B cell (primary cell): Measurements from ENCODE around the gene CACNA1D. TPM values are rescaled to one million over a fixed set of nuclear protein-coding genes. Genes with fewer than 3 reads are reported as not detected.

ENCODE experiments used
- ATAC-seq: fragments of 200-7000 bp; cut with Tn5 transposase; one replicate; pipeline ENCODE4 v1.10.0; 2021; ENCODE audit warnings: low read depth, mild to moderate bottlenecking, moderate number of reproducible peaks, moderate library complexity
- CTCF ChIA-PET: fragments of 350-600 bp; sonication (Branson Sonifier 250); formaldehyde crosslinking; loops from one replicate; lab custom pipeline; 2021; ENCODE audit warnings: antibody characterized with exemption, inconsistent platforms; lab: Charles Lee
- POLR2A ChIA-PET: fragments of 350-600 bp; sonication (Branson Sonifier 250); formaldehyde crosslinking; loops from one replicate; lab custom pipeline; 2021; ENCODE audit warnings: antibody characterized with exemption; lab: Charles Lee
- DNase-seq: peaks from one replicate; pipeline ENCODE4 v3.0.0; 2013
- H2AFZ ChIP-seq: 2 replicates; pipeline ENCODE4 v1.6.1; 2012; ENCODE audit warnings: mild to moderate bottlenecking, low read depth, low read length; ENCODE audit not compliant: insufficient read depth, poor library complexity, severe bottlenecking
- H3K27ac ChIP-seq, 2 donors: 1 replicate in 1 of 2; 2 replicates in 1 of 2; pipeline ENCODE4 v1.5.1; 2012 to 2013; ENCODE audit warnings: low read length in 2 of 2, mild to moderate bottlenecking in 2 of 2, moderate library complexity in 1 of 2
- H3K27me3 ChIP-seq, 4 experiments: fragments of 200-600 bp in 1 of 4; sonication (generic) in 1 of 4; replicated peaks in 1 of 4; 1 replicate in 2 of 4; 2 replicates in 2 of 4; pipeline versions ENCODE4 v1.6.1 to v1.7.0; 2013 to 2016; ENCODE audit warnings: low read length in 3 of 4, mild to moderate bottlenecking in 2 of 4, mixed read lengths in 1 of 4, moderate library complexity in 1 of 4; ENCODE audit not compliant: insufficient read depth in 4 of 4, control insufficient read depth in 3 of 4; ENCODE audit errors: control extremely low read depth in 1 of 4
- H3K36me3 ChIP-seq, 2 experiments: replicated peaks in 1 of 2; 1 replicate in 1 of 2; 2 replicates in 1 of 2; pipeline versions ENCODE4 v1.6.1 to v1.7.1; 2013; ENCODE audit warnings: low read length in 1 of 2; ENCODE audit not compliant: insufficient read depth in 2 of 2, control insufficient read depth in 1 of 2; ENCODE audit errors: control extremely low read depth in 1 of 2, extremely low read depth in 1 of 2
- H3K4me1 ChIP-seq, 2 donors: fragments of 200-600 bp in 1 of 2; sonication (generic) in 1 of 2; 1 replicate in 1 of 2; 2 replicates in 1 of 2; pipeline versions ENCODE4 v1.5.1 to v1.6.1; 2013 to 2017; ENCODE audit warnings: low read length in 2 of 2; ENCODE audit not compliant: control insufficient read depth in 2 of 2, insufficient read depth in 2 of 2
- H3K4me2 ChIP-seq: replicated peaks from 2 replicates; pipeline ENCODE3; 2012; ENCODE audit warnings: mild to moderate bottlenecking, low read depth, low read length; ENCODE audit not compliant: poor library complexity, severe bottlenecking
- H3K4me3 ChIP-seq, 5 experiments: fragments of 200-600 bp in 1 of 5; sonication (generic) in 1 of 5; 1 replicate in 3 of 5; 2 replicates in 2 of 5; pipeline versions ENCODE4 v1.5.1 to v1.7.0; 2011 to 2016; ENCODE audit warnings: low read length in 4 of 5, mild to moderate bottlenecking in 4 of 5, low read depth in 2 of 5, control low read depth in 1 of 5, moderate library complexity in 1 of 5; ENCODE audit not compliant: insufficient read depth in 1 of 5; ENCODE audit errors: control extremely low read depth in 1 of 5, extremely low read depth in 1 of 5
- H3K79me2 ChIP-seq: fragments of 200-600 bp; sonication (generic); one replicate; pipeline ENCODE4 v1.6.0; 2016; ENCODE audit warnings: low read length; ENCODE audit not compliant: control insufficient read depth, insufficient read depth
- H3K9ac ChIP-seq: fragments of 200-600 bp; sonication (generic); 2 replicates; pipeline ENCODE4 v1.6.1; 2017; ENCODE audit warnings: mild to moderate bottlenecking, low read length, moderate library complexity
- H3K9me3 ChIP-seq, 3 donors: one replicate each; pipeline versions ENCODE4 v1.6.1 to v1.7.1; 2013; ENCODE audit warnings: low read length in 2 of 3; ENCODE audit not compliant: control insufficient read depth in 2 of 3, insufficient read depth in 1 of 3; ENCODE audit errors: control extremely low read depth in 1 of 3
- H4K20me1 ChIP-seq: 2 replicates; pipeline ENCODE4 v1.6.0; 2012; ENCODE audit warnings: mild to moderate bottlenecking, low read length; ENCODE audit not compliant: insufficient read depth, control insufficient read depth, poor library complexity, severe bottlenecking
- H3K27ac Mint-ChIP-seq: one replicate; pipeline ENCODE4 v1.8.0; 2021; ENCODE audit warnings: mixed read lengths
- H3K27me3 Mint-ChIP-seq: one replicate; pipeline ENCODE4 v1.8.0; 2021; ENCODE audit warnings: mixed read lengths
- H3K4me1 Mint-ChIP-seq: one replicate; pipeline ENCODE4 v1.8.0; 2021; ENCODE audit warnings: mixed read lengths
- H3K4me3 Mint-ChIP-seq: one replicate; pipeline ENCODE4 v1.8.0; 2021; ENCODE audit warnings: mixed read lengths
- H3K9me3 Mint-ChIP-seq: one replicate; pipeline ENCODE4 v1.8.0; 2022; ENCODE audit warnings: mixed read lengths; ENCODE audit not compliant: insufficient read depth
- EZH2 ChIP-seq: IDR thresholded peaks from 2 replicates; pipeline ENCODE4 v1.6.1; 2012; ENCODE audit warnings: borderline replicate concordance, low read depth, mild to moderate bottlenecking, moderate library complexity, low read length; ENCODE audit not compliant: insufficient read depth, poor library complexity, severe bottlenecking
- WGBS: methylation state at CpG from one replicate; pipeline ENCODE4 v1.1.5; 2013; ENCODE audit warnings: missing lambda C conversion rate; ENCODE audit not compliant: insufficient coverage; 5-methylcytosine and 5-hydroxymethylcytosine counted together
- intact Hi-C: fragments of 100-400 bp; cut with micrococcal nuclease; formaldehyde crosslinking; loops from one replicate; pipeline ENCODE4 v1.10.0; 2022
- polyA plus RNA-seq: library from polyadenylated mRNA; depleted of rRNA; stranded (reverse); fragments of >200 nt; gene quantifications from 2 replicates; pipeline ENCODE4 v1.2.3, GENCODE V29; 2012
- total RNA-seq, 2 donors: library from RNA; stranded (reverse); fragments of 120-200 nt in 1 of 2; gene quantifications; 1 replicate in 1 of 2; 2 replicates in 1 of 2; pipeline versions ENCODE4 v1.2.3 to v1.2.4, GENCODE V29; 2013 to 2022
- TF ChIP-seq, protein P1 (sequence below): fragments of 200-600 bp; IDR thresholded peaks from one replicate; pipeline ENCODE4 v1.8.0; 2022; ENCODE audit warnings: antibody characterized with exemption, mild to moderate bottlenecking

The CACNA1D gene
- total and polyA plus RNA-seq, 2 donors (not counting 1 experiment from before 2014, with no cell fraction given) = 0.06 to 0.07 TPM

- DNase-seq = no peak
Observed at GRCh38 chr3:53800041-53800906, 305.9 kb downstream of the CACNA1D start.

DNA sequence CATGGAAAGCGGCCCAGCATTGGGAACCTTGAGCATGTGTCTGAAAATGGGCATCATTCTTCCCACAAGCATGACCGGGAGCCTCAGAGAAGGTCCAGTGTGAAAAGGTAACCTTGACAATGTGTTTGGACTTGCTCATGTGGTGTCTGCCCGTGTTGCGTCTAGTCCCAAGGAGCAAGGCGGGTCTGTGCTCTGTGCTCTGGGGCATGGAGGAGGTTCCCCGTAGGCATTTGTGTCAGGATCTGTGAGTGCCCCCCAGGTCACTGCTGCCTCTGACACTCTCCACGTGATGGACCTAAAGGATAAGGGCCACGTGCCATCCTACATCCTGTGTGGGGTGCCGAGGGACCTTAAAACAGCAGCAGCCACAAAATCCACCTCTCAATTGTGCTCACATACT lies 306.9 kb downstream of the CACNA1D start:
- H3K4me3 Mint-ChIP-seq = no peak overlapping the region

More at GRCh38 chr3:53800041-53800906, 305.9 kb downstream of the CACNA1D start:
- H3K4me1 Mint-ChIP-seq = no peaks in the 10 kb centered on the region
- H3K36me3 ChIP-seq = no peaks in the 10 kb centered on the region
- intact Hi-C loops = no loop called here
- H3K27ac Mint-ChIP-seq = no peak overlapping the region
- H3K9ac ChIP-seq = no peak overlapping the region
- H3K9me3 Mint-ChIP-seq = no peaks in the 10 kb centered on the region
- H3K27me3 ChIP-seq = no peaks in the 10 kb centered on the region
- H4K20me1 ChIP-seq = no peaks in the 10 kb centered on the region
- H3K9me3 ChIP-seq = no peaks in the 10 kb centered on the region
- H2AFZ ChIP-seq = no peak overlapping the region
- H3K4me1 ChIP-seq = no peaks in the 10 kb centered on the region
- no peak overlapping the region for H3K4me3 ChIP-seq
- H3K79me2 ChIP-seq = no peaks in the 10 kb centered on the region
- no peak for ATAC-seq
- ChIA-PET POLR2A (no interaction called here), CTCF (no interaction called here)
- peaks cover 4% of the 10 kb centered on the region for H3K27me3 Mint-ChIP-seq
- no peak overlapping the region for H3K27ac ChIP-seq
- 92% methylated on average over 15 of the region's 16 CpGs for WGBS
- no peak overlapping the region for H3K4me2 ChIP-seq
- TF ChIP-seq, protein P1, sequence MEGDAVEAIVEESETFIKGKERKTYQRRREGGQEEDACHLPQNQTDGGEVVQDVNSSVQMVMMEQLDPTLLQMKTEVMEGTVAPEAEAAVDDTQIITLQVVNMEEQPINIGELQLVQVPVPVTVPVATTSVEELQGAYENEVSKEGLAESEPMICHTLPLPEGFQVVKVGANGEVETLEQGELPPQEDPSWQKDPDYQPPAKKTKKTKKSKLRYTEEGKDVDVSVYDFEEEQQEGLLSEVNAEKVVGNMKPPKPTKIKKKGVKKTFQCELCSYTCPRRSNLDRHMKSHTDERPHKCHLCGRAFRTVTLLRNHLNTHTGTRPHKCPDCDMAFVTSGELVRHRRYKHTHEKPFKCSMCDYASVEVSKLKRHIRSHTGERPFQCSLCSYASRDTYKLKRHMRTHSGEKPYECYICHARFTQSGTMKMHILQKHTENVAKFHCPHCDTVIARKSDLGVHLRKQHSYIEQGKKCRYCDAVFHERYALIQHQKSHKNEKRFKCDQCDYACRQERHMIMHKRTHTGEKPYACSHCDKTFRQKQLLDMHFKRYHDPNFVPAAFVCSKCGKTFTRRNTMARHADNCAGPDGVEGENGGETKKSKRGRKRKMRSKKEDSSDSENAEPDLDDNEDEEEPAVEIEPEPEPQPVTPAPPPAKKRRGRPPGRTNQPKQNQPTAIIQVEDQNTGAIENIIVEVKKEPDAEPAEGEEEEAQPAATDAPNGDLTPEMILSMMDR = no peak
- TF ChIP-seq EZH2 = no peak
- H3K4me3 Mint-ChIP-seq = no peak overlapping the region

More for the DNA sequence above, 306.9 kb downstream of the CACNA1D start:
- Histone ChIP-seq H3K79me2 (no peaks in the 10 kb centered on the region), H3K9me3 (no peaks in the 10 kb centered on the region), H3K27ac (no peak overlapping the region), H2AFZ (no peak overlapping the region), H4K20me1 (no peaks in the 10 kb centered on the region), H3K4me1 (no peaks in the 10 kb centered on the region), H3K9ac (no peak overlapping the region), H3K4me3 (no peak overlapping the region), H3K27me3 (no peaks in the 10 kb centered on the region), H3K4me2 (no peak overlapping the region), H3K36me3 (no peaks in the 10 kb centered on the region)
- DNase-seq = no peak
- Mint-ChIP-seq H3K27ac (no peak overlapping the region), H3K27me3 (peaks cover 4% of the 10 kb centered on the region), H3K4me1 (no peaks in the 10 kb centered on the region), H3K9me3 (no peaks in the 10 kb centered on the region)
- ATAC-seq = no peak
- 100% methylated on average over 6 of the region's 9 CpGs for whole genome bisulfite sequencing
- ChIA-PET POLR2A (no interaction called here), CTCF (no interaction called here)
- intact Hi-C loops = no loop called here
- TF ChIP-seq, protein P1 = no peak
- TF ChIP-seq EZH2 = no peak
